Measurements from ENCODE around the gene ERMARD.
A peak's percentile ranks its signal among the peaks of the same experiment; 100 is the strongest.

Gene ERMARD

GRCh38 chr6:169751242-169752073, at the start of gene ERMARD, which contains the start of gene DYNLT2:
Gene ERMARD (plus strand): TSS chr6:169751622. CDS start chr6:169751658, 36 bp downstream.
Gene DYNLT2 (minus strand): TSS chr6:169751572. CDS start chr6:169751458, 114 bp downstream.
- Histone ChIP-seq H3K27me3 (replicated peaks; ENCODE audit: control insufficient read depth, insufficient read depth, low read length) (no peaks in the 10 kb centered on the region), H3K4me1 (ENCODE audit: control insufficient read depth, insufficient read depth, low read length) (peaks cover 20% of the 10 kb centered on the region), H3K9ac (ENCODE audit: low read length) (peak within 1 kb of the TSS; percentile 97), H3K9me3 (ENCODE audit: control insufficient read depth, low read length) (no peaks in the 10 kb centered on the region), H3K4me3 (ENCODE audit: low read length) (peak within 1 kb of the TSS; percentile 98), H3K36me3 (ENCODE audit: control insufficient read depth, insufficient read depth, low read length, severe bottlenecking) (peaks cover under 1% of the 10 kb centered on the region)
- DNase-seq (ENCODE audit: low read depth) = peak; percentile 97

GRCh38 chr6:169701954-169702839, 49.2 kb upstream of the ERMARD start, which contains the start of the genes C6orf120 and WDR27:
Gene C6orf120 (plus strand): TSS chr6:169702126. CDS start chr6:169702460, 334 bp downstream.
Gene WDR27 (minus strand): TSS chr6:169702029. CDS start chr6:169689005, 13,024 bp downstream.
- Histone ChIP-seq H3K4me3 (ENCODE audit: low read length) (peak within 1 kb of the TSS; percentile 91), H3K9ac (ENCODE audit: low read length) (peak within 1 kb of the TSS; percentile 96), H3K9me3 (ENCODE audit: control insufficient read depth, low read length) (no peaks in the 10 kb centered on the region), H3K27me3 (replicated peaks; ENCODE audit: control insufficient read depth, insufficient read depth, low read length) (no peaks in the 10 kb centered on the region), H3K4me1 (ENCODE audit: control insufficient read depth, insufficient read depth, low read length) (peaks cover 45% of the 10 kb centered on the region), H3K36me3 (ENCODE audit: control insufficient read depth, insufficient read depth, low read length, severe bottlenecking) (no peaks in the 10 kb centered on the region)
- DNase-seq (ENCODE audit: low read depth) = peak; percentile 99

GRCh38 chr6:169702840-169703246, 48.6 kb upstream of the ERMARD start:
- Histone ChIP-seq H3K36me3 (ENCODE audit: control insufficient read depth, insufficient read depth, low read length, severe bottlenecking) (no peaks in the 10 kb centered on the region), H3K4me1 (ENCODE audit: control insufficient read depth, insufficient read depth, low read length) (peaks cover 45% of the 10 kb centered on the region), H3K9ac (ENCODE audit: low read length) (peak overlapping the region; percentile 96), H3K9me3 (ENCODE audit: control insufficient read depth, low read length) (no peaks in the 10 kb centered on the region), H3K4me3 (ENCODE audit: low read length) (peak overlapping the region; percentile 91), H3K27me3 (replicated peaks; ENCODE audit: control insufficient read depth, insufficient read depth, low read length) (no peaks in the 10 kb centered on the region)
- no peak for DNase-seq (ENCODE audit: low read depth)

GRCh38 chr6:169707772-169708171, 43.6 kb upstream of the ERMARD start:
- DNase-seq (ENCODE audit: low read depth) = no peak
- Histone ChIP-seq H3K9ac (ENCODE audit: low read length) (no peak overlapping the region), H3K4me1 (ENCODE audit: control insufficient read depth, insufficient read depth, low read length) (peaks cover 31% of the 10 kb centered on the region), H3K36me3 (ENCODE audit: control insufficient read depth, insufficient read depth, low read length, severe bottlenecking) (peaks cover 11% of the 10 kb centered on the region), H3K9me3 (ENCODE audit: control insufficient read depth, low read length) (no peaks in the 10 kb centered on the region), H3K27me3 (replicated peaks; ENCODE audit: control insufficient read depth, insufficient read depth, low read length) (no peaks in the 10 kb centered on the region), H3K4me3 (ENCODE audit: low read length) (no peak overlapping the region)

GRCh38 chr6:169709293-169709692, 42.1 kb upstream of the ERMARD start:
- Histone ChIP-seq H3K4me1 (ENCODE audit: control insufficient read depth, insufficient read depth, low read length) (peaks cover 16% of the 10 kb centered on the region), H3K9ac (ENCODE audit: low read length) (no peak overlapping the region), H3K9me3 (ENCODE audit: control insufficient read depth, low read length) (no peaks in the 10 kb centered on the region), H3K4me3 (ENCODE audit: low read length) (no peak overlapping the region), H3K27me3 (replicated peaks; ENCODE audit: control insufficient read depth, insufficient read depth, low read length) (no peaks in the 10 kb centered on the region), H3K36me3 (ENCODE audit: control insufficient read depth, insufficient read depth, low read length, severe bottlenecking) (peaks cover 18% of the 10 kb centered on the region)
- DNase-seq (ENCODE audit: low read depth) = no peak

GRCh38 chr6:169710009-169710408, 41.4 kb upstream of the ERMARD start:
- Histone ChIP-seq H3K9me3 (ENCODE audit: control insufficient read depth, low read length) (no peaks in the 10 kb centered on the region), H3K4me3 (ENCODE audit: low read length) (no peak overlapping the region), H3K9ac (ENCODE audit: low read length) (no peak overlapping the region), H3K4me1 (ENCODE audit: control insufficient read depth, insufficient read depth, low read length) (peaks cover 9% of the 10 kb centered on the region), H3K36me3 (ENCODE audit: control insufficient read depth, insufficient read depth, low read length, severe bottlenecking) (peaks cover 21% of the 10 kb centered on the region), H3K27me3 (replicated peaks; ENCODE audit: control insufficient read depth, insufficient read depth, low read length) (no peaks in the 10 kb centered on the region)
- DNase-seq (ENCODE audit: low read depth) = no peak

- H3K4me3 ChIP-seq (ENCODE audit: low read length) = no peak overlapping the region
- no peaks in the 10 kb centered on the region for H3K27me3 ChIP-seq (replicated peaks; ENCODE audit: control insufficient read depth, insufficient read depth, low read length)
- H3K4me1 ChIP-seq (ENCODE audit: control insufficient read depth, insufficient read depth, low read length) = no peaks in the 10 kb centered on the region
- no peak overlapping the region for H3K9ac ChIP-seq (ENCODE audit: low read length)
- peaks cover 27% of the 10 kb centered on the region for H3K36me3 ChIP-seq (ENCODE audit: control insufficient read depth, insufficient read depth, low read length, severe bottlenecking)
- no peak for DNase-seq (ENCODE audit: low read depth)
- H3K9me3 ChIP-seq (ENCODE audit: control insufficient read depth, low read length) = no peaks in the 10 kb centered on the region
Measured at GRCh38 chr6:169714178-169714577, 37.2 kb upstream of the ERMARD start.

GRCh38 chr6:169714595-169714994, 36.8 kb upstream of the ERMARD start:
- peaks cover 27% of the 10 kb centered on the region for H3K36me3 ChIP-seq (ENCODE audit: control insufficient read depth, insufficient read depth, low read length, severe bottlenecking)

GRCh38 chr6:169719117-169719516, 32.3 kb upstream of the ERMARD start:
- no peak overlapping the region for H3K9ac ChIP-seq (ENCODE audit: low read length)
- peaks cover 12% of the 10 kb centered on the region for H3K4me1 ChIP-seq (ENCODE audit: control insufficient read depth, insufficient read depth, low read length)
- no peaks in the 10 kb centered on the region for H3K27me3 ChIP-seq (replicated peaks; ENCODE audit: control insufficient read depth, insufficient read depth, low read length)
- no peak for DNase-seq (ENCODE audit: low read depth)
- H3K4me3 ChIP-seq (ENCODE audit: low read length) = no peak overlapping the region
- H3K9me3 ChIP-seq (ENCODE audit: control insufficient read depth, low read length) = no peaks in the 10 kb centered on the region
- H3K36me3 ChIP-seq (ENCODE audit: control insufficient read depth, insufficient read depth, low read length, severe bottlenecking) = peaks cover 13% of the 10 kb centered on the region

More at GRCh38 chr6:169714595-169714994, 36.8 kb upstream of the ERMARD start:
- DNase-seq (ENCODE audit: low read depth) = no peak
- Histone ChIP-seq H3K4me3 (ENCODE audit: low read length) (no peak overlapping the region), H3K9me3 (ENCODE audit: control insufficient read depth, low read length) (no peaks in the 10 kb centered on the region), H3K4me1 (ENCODE audit: control insufficient read depth, insufficient read depth, low read length) (no peaks in the 10 kb centered on the region), H3K9ac (ENCODE audit: low read length) (no peak overlapping the region), H3K27me3 (replicated peaks; ENCODE audit: control insufficient read depth, insufficient read depth, low read length) (no peaks in the 10 kb centered on the region)

- Histone ChIP-seq H3K36me3 (ENCODE audit: control insufficient read depth, insufficient read depth, low read length, severe bottlenecking) (peaks cover 9% of the 10 kb centered on the region), H3K4me3 (ENCODE audit: low read length) (no peak overlapping the region), H3K27me3 (replicated peaks; ENCODE audit: control insufficient read depth, insufficient read depth, low read length) (no peaks in the 10 kb centered on the region), H3K4me1 (ENCODE audit: control insufficient read depth, insufficient read depth, low read length) (peaks cover 18% of the 10 kb centered on the region), H3K9me3 (ENCODE audit: control insufficient read depth, low read length) (no peaks in the 10 kb centered on the region), H3K9ac (ENCODE audit: low read length) (no peak overlapping the region)
- no peak for DNase-seq (ENCODE audit: low read depth)
Measured at GRCh38 chr6:169720207-169720855, 31.1 kb upstream of the ERMARD start.
